ENCODE measurements around the gene KIF14.

GRCh38 chr1:200660719-200661118 lies 40.2 kb upstream of the KIF14 start:
- TF ChIP-seq, protein P1, sequence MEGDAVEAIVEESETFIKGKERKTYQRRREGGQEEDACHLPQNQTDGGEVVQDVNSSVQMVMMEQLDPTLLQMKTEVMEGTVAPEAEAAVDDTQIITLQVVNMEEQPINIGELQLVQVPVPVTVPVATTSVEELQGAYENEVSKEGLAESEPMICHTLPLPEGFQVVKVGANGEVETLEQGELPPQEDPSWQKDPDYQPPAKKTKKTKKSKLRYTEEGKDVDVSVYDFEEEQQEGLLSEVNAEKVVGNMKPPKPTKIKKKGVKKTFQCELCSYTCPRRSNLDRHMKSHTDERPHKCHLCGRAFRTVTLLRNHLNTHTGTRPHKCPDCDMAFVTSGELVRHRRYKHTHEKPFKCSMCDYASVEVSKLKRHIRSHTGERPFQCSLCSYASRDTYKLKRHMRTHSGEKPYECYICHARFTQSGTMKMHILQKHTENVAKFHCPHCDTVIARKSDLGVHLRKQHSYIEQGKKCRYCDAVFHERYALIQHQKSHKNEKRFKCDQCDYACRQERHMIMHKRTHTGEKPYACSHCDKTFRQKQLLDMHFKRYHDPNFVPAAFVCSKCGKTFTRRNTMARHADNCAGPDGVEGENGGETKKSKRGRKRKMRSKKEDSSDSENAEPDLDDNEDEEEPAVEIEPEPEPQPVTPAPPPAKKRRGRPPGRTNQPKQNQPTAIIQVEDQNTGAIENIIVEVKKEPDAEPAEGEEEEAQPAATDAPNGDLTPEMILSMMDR (IDR thresholded peaks at IDR 0.05; ENCODE audit: low read depth, low read length), result no peak
- TF ChIP-seq POLR2A (IDR thresholded peaks at IDR 0.05; ENCODE audit: extremely low read depth, insufficient read length) (no peak), MAX (IDR thresholded peaks at IDR 0.05; ENCODE audit: low read depth, low read length) (no peak), MYC (IDR thresholded peaks at IDR 0.05; ENCODE audit: low read depth, low read length) (no peak)
